Keratinocyte (primary cell): ENCODE measurements around the gene THBS4. TPM values are rescaled to one million over a fixed set of nuclear protein-coding genes. Genes with fewer than 3 reads are reported as not detected.

Experiments used
- DNase-seq: peaks from one replicate; pipeline ENCODE4 v3.0.0-alpha.2; 2011; ENCODE audit warnings: low read depth, missing footprints, low spot score
- FAIRE-seq: peaks from 2 replicates; lab custom pipeline; 2011; peaks lifted over from hg19 to GRCh38; lab: Jason Lieb, UNC
- H2AFZ ChIP-seq: 2 replicates; pipeline ENCODE4 v1.6.0; 2012; ENCODE audit warnings: low read length, control low read depth, inconsistent platforms; ENCODE audit not compliant: control insufficient read depth
- H3K27ac ChIP-seq: 2 replicates; pipeline ENCODE4 v1.5.1; 2011; ENCODE audit warnings: low read length; ENCODE audit not compliant: control insufficient read depth, insufficient read depth
- H3K27me3 ChIP-seq: 3 replicates; pipeline ENCODE4 v1.6.0; 2011; ENCODE audit warnings: low read length; ENCODE audit not compliant: control insufficient read depth, insufficient read depth; ENCODE audit errors: extremely low read depth
- H3K36me3 ChIP-seq, 2 experiments: 2 replicates in 1 of 2; 3 replicates in 1 of 2; pipeline ENCODE4 v1.5.1; 2011; ENCODE audit warnings: low read length in 2 of 2, mild to moderate bottlenecking in 1 of 2; ENCODE audit not compliant: control insufficient read depth in 2 of 2, insufficient read depth in 2 of 2; ENCODE audit errors: extremely low read depth in 1 of 2
- H3K4me1 ChIP-seq: 3 replicates; pipeline ENCODE4 v1.5.1; 2011; ENCODE audit warnings: low read length; ENCODE audit not compliant: control insufficient read depth, insufficient read depth; ENCODE audit errors: extremely low read depth
- H3K4me2 ChIP-seq: 3 replicates; pipeline ENCODE4 v1.6.0; 2011; ENCODE audit warnings: low read depth, low read length; ENCODE audit not compliant: control insufficient read depth, insufficient read depth; ENCODE audit errors: extremely low read depth
- H3K4me3 ChIP-seq, 3 experiments: fragments of 200-600 bp in 1 of 3; sonication (generic) in 1 of 3; 2 replicates in 2 of 3; 3 replicates in 1 of 3; pipeline ENCODE4 v1.5.1; 2011 to 2016; ENCODE audit warnings: low read length in 3 of 3, mild to moderate bottlenecking in 3 of 3, control low read depth in 2 of 3, inconsistent platforms in 1 of 3, low read depth in 1 of 3, mixed read lengths in 1 of 3, mixed run types in 1 of 3, moderate library complexity in 1 of 3; ENCODE audit not compliant: control insufficient read depth in 2 of 3, insufficient read depth in 2 of 3; ENCODE audit errors: extremely low read depth in 1 of 3
- H3K79me2 ChIP-seq: 2 replicates; pipeline ENCODE4 v1.6.0; 2012; ENCODE audit warnings: low read length; ENCODE audit not compliant: control insufficient read depth, insufficient read depth
- H3K9ac ChIP-seq: 3 replicates; pipeline ENCODE4 v1.6.0; 2011; ENCODE audit warnings: low read length; ENCODE audit not compliant: control insufficient read depth, insufficient read depth; ENCODE audit errors: extremely low read depth
- H3K9me1 ChIP-seq: 3 replicates; pipeline ENCODE4 v1.6.0; 2011; ENCODE audit warnings: low read length; ENCODE audit not compliant: control insufficient read depth, insufficient read depth; ENCODE audit errors: extremely low read depth
- H3K9me3 ChIP-seq: 2 replicates; pipeline ENCODE4 v1.5.1; 2012; ENCODE audit warnings: low read depth, low read length; ENCODE audit not compliant: control insufficient read depth
- H4K20me1 ChIP-seq: 3 replicates; pipeline ENCODE4 v1.6.0; 2011; ENCODE audit warnings: low read length; ENCODE audit not compliant: control insufficient read depth, insufficient read depth; ENCODE audit errors: extremely low read depth
- CTCF ChIP-seq, 3 experiments: IDR thresholded peaks in 1 of 3; conservative IDR thresholded peaks in 1 of 3; optimal IDR thresholded peaks in 1 of 3; 2 replicates in 2 of 3; 3 replicates in 1 of 3; pipeline versions ENCODE3 to v1.5.1; 2011; ENCODE audit warnings: low read length in 3 of 3, mild to moderate bottlenecking in 3 of 3, moderate library complexity in 2 of 3, control low read depth in 1 of 3, inconsistent platforms in 1 of 3; ENCODE audit not compliant: insufficient read depth in 2 of 3; ENCODE audit errors: extremely low read depth in 1 of 3
- EZH2 ChIP-seq: IDR thresholded peaks from one replicate; pipeline ENCODE4 v1.6.1; 2012; ENCODE audit warnings: inconsistent platforms, mild to moderate bottlenecking, low read length, moderate library complexity
- dilution Hi-C: fragments of 300-500 bp; cut with MboI; formaldehyde crosslinking; loops from one replicate; pipeline ENCODE4 v1.7.0; 2020; ENCODE audit warnings: low sequenced_read_pairs; ENCODE audit not compliant: extremely low pct_ligation_motif_present
- polyA plus RNA-seq, 5 experiments: library from polyadenylated mRNA; depleted of rRNA in 3 of 5; stranded (reverse) in 3 of 5; stranded (forward) in 1 of 5; unstranded in 1 of 5; fragments of >200 nt; gene quantifications; 1 replicate in 1 of 5; 2 replicates in 3 of 5; 3 replicates in 1 of 5; pipeline versions ENCODE4 v1.2.1 to v1.2.3, GENCODE V29; 2011 to 2012; ENCODE audit warnings: missing spikeins in 2 of 5, low read depth in 1 of 5, low replicate concordance in 1 of 5

Gene THBS4
- polyA plus RNA-seq, 1 donor (not counting 4 experiments of a cell fraction or from before 2014, with no cell fraction given) = 0.47 TPM

GRCh38 chr5:80125962-80126480 lies 90.9 kb downstream of the THBS4 start:
- Histone ChIP-seq H3K4me3 (no peak overlapping the region), H3K4me1 (no peaks in the 10 kb centered on the region), H3K27ac (no peak overlapping the region), H3K4me2 (no peak overlapping the region), H3K36me3 (no peaks in the 10 kb centered on the region), H3K79me2 (no peaks in the 10 kb centered on the region), H3K9ac (no peak overlapping the region), H2AFZ (no peak overlapping the region), H3K9me3 (no peaks in the 10 kb centered on the region), H3K9me1 (no peaks in the 10 kb centered on the region), H3K27me3 (no peaks in the 10 kb centered on the region), H4K20me1 (no peaks in the 10 kb centered on the region)
- FAIRE-seq (no peak), DNase-seq (peak; percentile 13)
- dilution Hi-C loops = no loop called here
- TF ChIP-seq CTCF (optimal IDR thresholded peaks at IDR 0.05 in 1 of 3, IDR thresholded peaks at IDR 0.05 in 1 of 3, conservative IDR thresholded peaks at IDR 0.05 in 1 of 3; ENCODE audit: extremely low read depth in 1 of 3, insufficient read depth in 2 of 3, low read length in 3 of 3) (no peak), EZH2 (no peak)

- Histone ChIP-seq H3K4me1 (no peaks in the 10 kb centered on the region), H3K79me2 (no peaks in the 10 kb centered on the region), H3K9me3 (no peaks in the 10 kb centered on the region), H3K9me1 (no peaks in the 10 kb centered on the region), H3K36me3 (no peaks in the 10 kb centered on the region), H2AFZ (no peak overlapping the region), H4K20me1 (no peaks in the 10 kb centered on the region), H3K9ac (no peak overlapping the region), H3K4me3 (no peak overlapping the region), H3K4me2 (no peak overlapping the region), H3K27me3 (no peaks in the 10 kb centered on the region), H3K27ac (no peak overlapping the region)
- no peak for DNase-seq
- dilution Hi-C loops = no loop called here
- no peak for TF ChIP-seq EZH2
- TF ChIP-seq CTCF (optimal IDR thresholded peaks at IDR 0.05 in 1 of 3, IDR thresholded peaks at IDR 0.05 in 1 of 3, conservative IDR thresholded peaks at IDR 0.05 in 1 of 3; ENCODE audit: extremely low read depth in 1 of 3, insufficient read depth in 2 of 3, low read length in 3 of 3) = no peak
- no peak for FAIRE-seq
Measured at GRCh38 chr5:80127116-80127552, 92.0 kb downstream of the THBS4 start.
